ENCODE results near the gene RPRD1B. TPM values are rescaled to one million over a fixed set of nuclear protein-coding genes. Genes with fewer than 3 reads are reported as not detected.

RPRD1B gene
- total and polyA plus RNA-seq, 2 of the 13 experiments (the other 11 are each of a cell fraction or from before 2014, with no cell fraction given): 31.1 to 41.5 TPM

Small RNA genes within 50 kb of the gene (small RNA-seq; reads per million reads assigned to genes)
- gene RN7SL237P (ENCODE audit: insufficient read depth in 2 of 3, insufficient read length in 3 of 3, low read depth in 2 of 3, low replicate concordance in 1 of 3): 0 reads per million in 3 experiments

Other genes with a start within 250 kb of the RPRD1B start
- gene VSTM2L, start 130.6 kb upstream of the RPRD1B start, total RNA-seq (2016; rRNA removed; fragmentation: Illumina TruSeq; extraction: Trizol): not detected in 2 replicates
- gene VSTM2L, start 130.6 kb upstream of the RPRD1B start, polyA plus RNA-seq (2011; rRNA removed): 0.03 TPM in 1 of 2 replicates, not detected in the other
- gene TTI1, start 290 bp upstream of the RPRD1B start, total RNA-seq (2016; rRNA removed; fragmentation: Illumina TruSeq; extraction: Trizol): 39.8 and 51.7 TPM in 2 replicates
- 21.5 and 22.9 TPM in 2 replicates for gene TTI1, start 290 bp upstream of the RPRD1B start, polyA plus RNA-seq (2011; rRNA removed)
- 4.2 and 4.5 TPM in 2 replicates for gene TGM2, start 131.5 kb downstream of the RPRD1B start, total RNA-seq (2016; rRNA removed; fragmentation: Illumina TruSeq; extraction: Trizol)
- 46.4 and 52.3 TPM in 2 replicates for gene TGM2, start 131.5 kb downstream of the RPRD1B start, polyA plus RNA-seq (2011; rRNA removed)
- 0.04 and 0.07 TPM in 2 replicates for gene KIAA1755, start 227.0 kb downstream of the RPRD1B start, total RNA-seq (2016; rRNA removed; fragmentation: Illumina TruSeq; extraction: Trizol)
- not detected in 2 replicates for gene KIAA1755, start 227.0 kb downstream of the RPRD1B start, polyA plus RNA-seq (2011; rRNA removed)